Right ventricle myocardium inferior (tissue), 1 donor: ENCODE results near the gene CNTNAP2. TPM values are rescaled to one million over a fixed set of nuclear protein-coding genes. Genes with fewer than 3 reads are reported as not detected.

Source experiments
- ATAC-seq: fragments of 200-7000 bp; cut with Tn5 transposase; one replicate; pipeline ENCODE4 v1.9.1; 2020; ENCODE audit warnings: mild to moderate bottlenecking, moderate library complexity
- DNase-seq: peaks from one replicate; pipeline ENCODE4 v3.0.0; 2021; ENCODE audit errors: missing footprints
- intact Hi-C: fragments of 100-400 bp; cut with DNase I; formaldehyde crosslinking; loops from one replicate; pipeline ENCODE4 v1.11.0; 2022
- total RNA-seq: library from RNA; stranded (reverse); fragmentation: NEBNext Ultra II Directional; extraction: Animal tissue kit (Norgen Biotek cat#: 25700); gene quantifications from one replicate; pipeline ENCODE4 v1.2.1, GENCODE V29; 2021
- donor health status: DM: no; HTN: yes; CAD: no; lungs with severe emphysema.

The CNTNAP2 gene
- total RNA-seq, 1 donor from 2014 or later: 0.65 TPM

GRCh38 chr7:147990942-147991341 is 1874.3 kb downstream of the CNTNAP2 start:
- ATAC-seq: no peak
- intact Hi-C loops: no loop called here

GRCh38 chr7:147992698-147993097 is 1876.1 kb downstream of the CNTNAP2 start:
- ATAC-seq: no peak
- intact Hi-C loops: no loop called here
- no peak for DNase-seq

More at GRCh38 chr7:147990942-147991341, 1874.3 kb downstream of the CNTNAP2 start:
- no peak for DNase-seq

GRCh38 chr7:147997636-147998035 is 1881.0 kb downstream of the CNTNAP2 start:
- ATAC-seq (no peak), DNase-seq (no peak)
- intact Hi-C loops: no loop called here

- intact Hi-C loops: no loop called here
- ATAC-seq (no peak), DNase-seq (no peak)
These were observed 1883.4 kb downstream of the CNTNAP2 start for GRCh38 chr7:147999962-148000361.

- ATAC-seq: no peak
- DNase-seq: no peak
- intact Hi-C loops: no loop called here
These were observed 1895.2 kb downstream of the CNTNAP2 start for GRCh38 chr7:148011753-148012152.

- DNase-seq: no peak
- ATAC-seq: no peak
- intact Hi-C loops: no loop called here
These were observed 1897.4 kb downstream of the CNTNAP2 start for GRCh38 chr7:148014001-148014400.

- intact Hi-C loops: no loop called here
- ATAC-seq (no peak), DNase-seq (no peak)
These were observed 1897.9 kb downstream of the CNTNAP2 start for GRCh38 chr7:148014541-148014940.

- DNase-seq (no peak), ATAC-seq (no peak)
- intact Hi-C loops: no loop called here
These were observed 1900.5 kb downstream of the CNTNAP2 start for GRCh38 chr7:148017126-148017525.

- intact Hi-C loops: no loop called here
- ATAC-seq: no peak
- DNase-seq: no peak
These were observed 1904.1 kb downstream of the CNTNAP2 start for GRCh38 chr7:148020679-148021078.

- intact Hi-C loops: no loop called here
- ATAC-seq (no peak), DNase-seq (no peak)
These were observed 1905.0 kb downstream of the CNTNAP2 start for GRCh38 chr7:148021507-148022045.

- intact Hi-C loops: no loop called here
- DNase-seq: no peak
- ATAC-seq: no peak
These were observed 1906.2 kb downstream of the CNTNAP2 start for GRCh38 chr7:148022832-148023231.

GRCh38 chr7:148026713-148027112 is 1910.1 kb downstream of the CNTNAP2 start:
- ATAC-seq (no peak), DNase-seq (no peak)
- intact Hi-C loops: no loop called here

GRCh38 chr7:148028165-148028564 is 1911.6 kb downstream of the CNTNAP2 start:
- intact Hi-C loops: no loop called here
- ATAC-seq (no peak), DNase-seq (no peak)

- intact Hi-C loops: no loop called here
- ATAC-seq (no peak), DNase-seq (no peak)
These were observed 1914.4 kb downstream of the CNTNAP2 start for GRCh38 chr7:148031019-148031418.

GRCh38 chr7:148031811-148032210 is 1915.2 kb downstream of the CNTNAP2 start:
- intact Hi-C loops: no loop called here
- ATAC-seq: no peak
- DNase-seq: no peak

GRCh38 chr7:148035950-148036349 is 1919.3 kb downstream of the CNTNAP2 start:
- DNase-seq (no peak), ATAC-seq (no peak)
- intact Hi-C loops: no loop called here

GRCh38 chr7:148037044-148037443 is 1920.4 kb downstream of the CNTNAP2 start:
- DNase-seq (no peak), ATAC-seq (no peak)
- intact Hi-C loops: no loop called here

GRCh38 chr7:148041156-148041555 is 1924.6 kb downstream of the CNTNAP2 start:
- no peak for DNase-seq
- ATAC-seq: no peak
- intact Hi-C loops: no loop called here

- DNase-seq (no peak), ATAC-seq (no peak)
- intact Hi-C loops: no loop called here
These were observed 1926.5 kb downstream of the CNTNAP2 start for GRCh38 chr7:148042935-148043631.

GRCh38 chr7:148044173-148044572 is 1927.6 kb downstream of the CNTNAP2 start:
- DNase-seq (no peak), ATAC-seq (no peak)

GRCh38 chr7:148045521-148045920 is 1928.9 kb downstream of the CNTNAP2 start:
- intact Hi-C loops: no loop called here
- no peak for DNase-seq
- no peak for ATAC-seq

More at GRCh38 chr7:148044173-148044572, 1927.6 kb downstream of the CNTNAP2 start:
- intact Hi-C loops: no loop called here
